Suppressor macrophage treated with lipopolysaccharide for 1 hour (primary cell): ENCODE data around the gene CFAP251.

Source experiments
- DNase-seq, 3 donors: peaks; one replicate each; pipeline ENCODE4 v3.0.0-alpha.2; 2020 to 2022

CFAP251 gene

DNA sequence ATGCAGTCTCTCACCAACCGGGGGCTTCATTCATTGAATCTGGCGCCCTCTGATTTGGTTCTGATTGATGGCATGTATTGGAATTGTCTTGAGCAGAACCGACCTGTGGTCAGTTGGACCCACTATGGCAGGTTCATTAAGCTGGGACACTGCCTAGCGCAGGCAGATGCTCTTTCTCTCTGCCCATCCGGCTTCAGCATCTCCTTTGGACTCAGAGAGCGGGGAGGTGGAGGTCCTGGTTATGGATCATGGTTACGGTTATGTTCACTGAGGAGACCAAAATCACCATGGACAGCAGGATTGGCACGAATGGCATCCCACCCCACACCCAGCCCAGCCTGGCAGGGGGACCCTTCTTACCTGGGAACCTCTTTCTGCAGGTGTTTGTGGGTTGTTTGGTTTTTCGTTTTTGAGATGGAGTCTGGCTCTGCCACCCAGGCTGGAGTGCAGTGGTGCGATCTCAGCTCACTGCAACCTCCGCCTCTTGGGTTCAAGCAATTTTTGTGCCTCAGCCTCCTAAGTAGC is 86.9 kb downstream of the CFAP251 start:
- no peak for DNase-seq

DNA sequence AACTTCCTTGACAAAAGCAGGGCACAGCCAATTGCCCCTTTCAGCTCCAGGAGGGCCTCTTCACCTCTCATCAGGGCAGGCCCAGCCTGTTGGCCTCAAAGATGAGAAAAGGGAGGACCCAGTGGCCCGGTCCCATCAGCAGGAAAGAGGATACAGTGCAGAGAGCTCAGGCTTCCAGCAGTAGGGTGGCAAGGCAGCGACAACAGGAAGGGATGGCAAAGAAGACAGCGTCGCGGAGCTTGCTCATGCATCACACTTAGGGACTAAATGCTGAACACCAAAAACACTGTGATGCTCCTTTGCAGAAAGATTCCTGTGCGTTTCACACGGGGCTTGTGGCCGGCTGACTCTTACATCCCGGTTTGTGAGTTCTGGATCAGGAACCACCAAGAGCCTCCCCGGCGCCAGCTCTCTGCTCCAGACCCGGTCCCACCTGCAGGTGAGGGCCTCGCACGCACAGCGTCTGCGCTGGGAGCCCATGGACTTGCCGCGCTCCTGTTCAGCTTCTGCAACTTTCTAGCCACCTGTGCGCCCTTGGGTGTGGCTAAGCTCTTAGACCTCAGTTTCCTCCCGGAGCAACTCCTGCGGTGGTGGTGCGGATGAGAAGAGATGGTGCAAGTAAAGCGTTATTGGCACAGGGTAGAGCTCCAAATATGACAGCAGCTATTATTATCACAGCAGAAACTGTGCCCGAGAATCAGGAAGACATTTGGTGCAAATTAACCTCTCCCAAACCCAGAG is 88.0 kb downstream of the CFAP251 start:
- DNase-seq = no peak

DNA sequence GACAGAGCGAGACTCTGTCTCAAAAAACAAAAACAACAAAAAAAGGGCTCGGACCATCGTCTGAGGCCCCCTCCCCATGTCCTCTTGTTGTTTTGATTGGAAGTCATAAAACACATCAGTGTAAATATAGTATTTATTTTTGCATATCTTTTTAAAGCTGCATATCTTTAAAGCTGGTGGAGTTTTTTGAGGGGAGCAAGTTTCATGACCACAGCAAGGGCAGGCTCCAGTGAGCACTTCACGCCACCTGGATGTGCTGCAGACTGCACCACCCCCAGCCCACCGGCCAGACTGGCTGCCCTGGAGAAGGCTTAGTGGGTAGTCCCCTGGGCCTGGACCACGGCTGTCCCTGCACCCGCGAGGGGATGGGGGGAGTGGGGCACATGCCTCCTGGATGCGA is 91.3 kb downstream of the CFAP251 start:
- DNase-seq = no peak

DNA sequence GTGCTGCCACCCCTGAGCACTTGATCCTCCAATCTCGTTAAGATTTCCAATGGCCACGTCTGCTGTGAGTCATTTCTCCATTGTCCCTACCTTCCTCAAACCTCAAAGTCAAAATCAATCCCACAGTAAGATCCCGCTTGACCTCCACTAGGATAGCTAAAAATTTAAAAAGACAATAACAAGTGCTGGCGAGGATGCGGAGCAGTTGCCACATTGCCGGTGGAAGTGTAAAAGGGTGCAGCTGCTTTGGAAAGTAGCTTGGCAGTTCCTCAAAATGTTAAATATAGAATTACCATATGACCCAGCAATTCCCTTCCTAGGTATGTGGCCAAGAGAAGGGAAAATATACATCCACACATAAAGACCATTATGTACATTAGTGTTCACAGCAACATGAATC is 93.8 kb downstream of the CFAP251 start:
- DNase-seq = no peak

DNA sequence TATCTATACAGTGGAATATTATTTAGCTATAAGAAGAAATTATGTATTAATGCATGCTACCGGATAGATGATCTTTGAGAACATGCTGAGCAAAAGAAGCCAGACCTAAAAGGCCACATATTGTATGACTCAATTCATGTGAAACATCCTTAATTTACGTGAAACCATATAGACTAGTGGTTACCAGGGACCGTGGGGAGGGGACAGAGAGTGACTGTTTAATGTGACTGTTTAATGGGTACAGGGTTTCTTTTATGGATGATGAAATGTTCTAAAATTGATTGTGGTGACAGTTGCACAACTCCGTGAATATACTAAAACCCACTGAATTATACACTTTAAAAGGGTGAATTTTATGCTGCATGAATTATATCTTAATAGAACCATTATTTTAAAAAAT is 94.7 kb downstream of the CFAP251 start:
- DNase-seq = peak in 1 of 3 donors; percentile 28

DNA sequence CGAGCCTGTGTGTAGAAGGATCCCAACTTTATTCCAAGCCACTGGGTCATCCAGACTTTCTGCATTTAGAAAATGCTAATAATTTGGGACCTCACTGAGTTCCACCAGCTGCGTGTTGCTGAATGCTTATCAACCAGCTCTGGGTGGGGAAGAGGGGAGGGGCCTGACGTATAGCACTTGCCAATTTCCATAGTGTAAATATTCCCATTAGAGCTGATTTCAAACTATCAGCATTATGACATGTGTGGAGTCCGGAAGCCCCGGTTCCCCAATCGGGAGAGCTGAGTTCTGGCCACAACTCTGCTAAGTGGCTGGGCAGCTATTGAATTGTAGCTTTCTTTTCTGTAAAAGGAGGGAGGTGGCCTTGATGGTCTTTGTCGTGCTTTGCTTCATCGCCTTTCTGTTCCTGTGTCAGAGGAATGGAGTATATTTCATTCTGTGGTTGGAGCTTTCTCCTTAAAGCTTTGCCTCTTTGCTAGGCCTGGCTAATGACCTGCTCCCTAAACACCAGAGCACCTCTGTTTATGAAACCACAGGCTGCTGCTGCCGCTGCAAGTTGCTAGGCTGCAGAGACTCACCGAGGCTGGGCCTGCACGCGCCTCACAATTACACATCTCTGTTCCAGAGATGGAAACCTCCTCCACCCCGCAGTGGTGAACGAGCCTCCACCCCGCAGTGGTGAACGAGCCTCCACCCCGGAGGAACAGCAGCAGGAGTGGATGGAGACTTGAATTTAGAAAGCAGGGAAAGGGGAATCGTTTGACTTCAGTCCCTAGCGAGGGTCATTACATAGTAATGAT is 95.6 kb downstream of the CFAP251 start:
- DNase-seq = no peak

DNA sequence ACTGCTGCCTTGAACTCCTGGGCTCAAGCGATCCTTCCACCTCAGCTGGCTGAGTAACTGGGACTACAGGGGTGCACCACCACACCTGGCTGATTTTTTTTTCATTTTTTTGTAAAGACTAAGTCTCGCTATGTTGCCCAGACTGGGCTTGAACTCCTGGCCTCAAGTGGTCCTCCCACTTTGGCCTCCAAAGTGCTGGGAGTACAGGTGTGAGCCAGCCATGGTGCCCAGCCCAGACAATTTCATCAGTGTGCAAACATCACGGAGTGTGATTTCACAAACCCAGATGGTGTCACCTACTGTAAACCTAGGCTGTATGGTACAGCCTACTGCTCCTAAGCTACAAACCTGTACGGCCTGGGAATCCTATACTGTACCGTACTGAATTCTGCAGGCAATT is 96.4 kb downstream of the CFAP251 start:
- DNase-seq = no peak

DNA sequence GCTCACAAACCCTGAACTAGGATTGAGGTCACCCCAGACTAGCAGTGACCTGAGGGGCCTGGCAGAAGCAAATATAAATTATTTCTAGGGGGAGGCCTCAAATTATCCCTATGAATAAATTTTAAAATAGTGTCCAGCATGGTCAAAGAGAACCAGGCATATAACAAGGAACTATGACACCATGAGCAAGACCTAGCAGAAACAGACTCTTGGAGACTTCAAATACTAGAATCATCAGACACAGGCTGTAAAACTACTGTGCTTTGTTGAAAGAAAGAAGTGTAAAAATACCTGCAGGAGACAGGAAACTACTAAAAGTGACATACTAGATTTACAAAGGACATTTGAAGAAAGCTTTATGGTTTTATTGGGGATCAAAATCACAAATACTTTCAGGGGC is 100.1 kb downstream of the CFAP251 start:
- no peak for DNase-seq

DNA sequence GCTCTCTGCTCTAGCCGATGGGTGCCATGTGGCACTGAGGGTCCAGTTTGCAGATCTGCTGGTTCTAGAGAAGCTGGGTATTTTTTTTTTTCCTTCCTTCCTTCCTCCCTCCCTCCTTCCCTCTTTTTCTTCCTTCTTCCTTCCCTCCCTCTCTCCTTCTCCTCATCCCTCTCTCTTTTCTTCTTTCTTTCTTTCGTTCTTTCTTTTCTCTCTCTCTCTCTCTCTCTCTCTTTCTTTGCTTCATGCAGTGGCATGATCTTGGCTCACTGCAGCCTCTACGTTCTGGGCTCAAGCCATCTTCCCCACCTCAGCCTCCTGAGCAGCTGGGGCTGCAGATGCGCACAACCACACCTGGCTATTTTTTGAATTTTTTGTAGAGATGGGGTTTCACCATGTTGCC is 100.5 kb downstream of the CFAP251 start:
- DNase-seq = no peak

DNA sequence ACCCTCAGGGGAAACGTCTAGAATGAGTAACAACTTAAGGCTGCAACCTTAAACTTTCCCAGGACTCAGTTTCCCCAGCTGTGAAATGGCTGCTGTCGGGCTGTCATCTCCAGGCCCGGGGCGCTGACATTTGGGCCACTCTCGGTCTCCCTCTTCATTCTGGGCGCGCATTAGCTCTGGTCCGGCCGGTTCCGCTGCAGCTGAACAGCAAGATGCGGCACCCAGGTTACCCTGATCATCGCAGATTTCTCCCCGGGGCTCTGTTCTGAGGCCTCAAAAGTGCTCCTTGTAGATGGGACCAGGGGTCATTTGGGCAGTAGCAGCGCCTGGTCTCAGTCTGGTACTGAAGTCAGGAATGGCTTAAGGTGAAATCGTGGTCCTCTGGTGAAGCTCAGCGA is 102.4 kb downstream of the CFAP251 start:
- DNase-seq = no peak

DNA sequence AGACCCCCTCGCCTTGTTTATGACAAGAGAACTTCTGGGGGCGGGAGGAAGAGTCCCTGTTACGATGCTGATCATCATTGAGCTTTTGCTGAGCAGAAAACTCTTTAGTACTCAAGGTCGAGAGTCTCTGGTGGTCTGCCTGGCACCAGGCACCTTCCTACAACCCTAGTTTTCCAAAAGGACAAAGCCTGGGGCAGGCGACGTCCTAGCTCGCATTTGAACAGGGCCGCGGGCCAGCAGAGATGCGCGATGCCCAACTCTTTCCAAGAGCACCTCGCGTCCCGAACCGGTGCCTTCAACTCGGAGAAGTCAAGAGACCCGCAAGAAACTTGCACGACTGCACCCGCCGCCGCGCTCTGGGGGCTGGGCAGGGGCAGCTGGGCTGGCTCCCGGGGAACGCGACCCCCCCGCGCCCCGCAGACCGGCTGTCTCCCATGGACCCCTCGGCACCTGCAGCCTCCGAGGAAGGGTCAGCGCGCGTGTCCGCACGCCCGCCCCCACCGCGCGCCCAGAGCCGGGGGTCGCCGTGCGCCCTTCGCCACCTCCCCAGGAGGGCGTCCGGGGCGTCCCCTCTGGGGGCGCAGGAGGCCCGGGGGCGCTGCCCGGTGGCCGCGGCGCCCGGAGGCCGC is 102.9 kb downstream of the CFAP251 start:
- DNase-seq = peak in 1 of 3 donors; percentile 30

DNA sequence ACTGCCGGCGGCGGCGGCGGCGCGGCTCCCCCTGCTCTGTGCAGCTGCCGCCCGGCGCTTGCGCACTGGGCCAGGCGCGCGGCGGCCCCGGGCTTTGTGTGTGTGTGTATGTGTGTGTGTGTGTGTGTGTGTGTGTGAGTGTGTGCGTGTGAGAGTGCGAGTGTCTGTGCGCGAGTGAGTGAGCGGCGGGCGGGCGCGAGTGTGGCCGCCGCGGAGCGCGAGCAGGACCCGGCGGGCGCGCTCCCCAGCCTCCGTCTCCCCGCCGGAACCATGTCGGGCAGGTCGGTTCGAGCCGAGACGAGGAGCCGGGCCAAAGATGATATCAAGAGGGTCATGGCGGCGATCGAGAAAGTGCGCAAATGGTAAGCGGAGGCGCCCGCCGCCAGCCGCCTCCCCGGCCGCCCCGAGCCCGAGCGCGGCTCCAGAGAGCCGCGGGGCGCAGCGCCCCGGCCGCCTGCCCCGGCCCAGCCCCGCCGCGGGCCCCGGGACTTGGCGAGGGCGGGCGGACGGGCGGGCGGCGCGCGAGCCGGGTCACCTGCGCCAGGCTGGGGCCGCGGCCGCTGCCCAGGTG is 103.5 kb downstream of the CFAP251 start, which contains the start of gene BCL7A:
TSS of gene BCL7A (plus strand) at position 63 of the 571 bp plus-strand sequence. CDS start at position 271, 208 bp downstream.
- DNase-seq = peak; percentile 53 to 81 (median 71)

DNA sequence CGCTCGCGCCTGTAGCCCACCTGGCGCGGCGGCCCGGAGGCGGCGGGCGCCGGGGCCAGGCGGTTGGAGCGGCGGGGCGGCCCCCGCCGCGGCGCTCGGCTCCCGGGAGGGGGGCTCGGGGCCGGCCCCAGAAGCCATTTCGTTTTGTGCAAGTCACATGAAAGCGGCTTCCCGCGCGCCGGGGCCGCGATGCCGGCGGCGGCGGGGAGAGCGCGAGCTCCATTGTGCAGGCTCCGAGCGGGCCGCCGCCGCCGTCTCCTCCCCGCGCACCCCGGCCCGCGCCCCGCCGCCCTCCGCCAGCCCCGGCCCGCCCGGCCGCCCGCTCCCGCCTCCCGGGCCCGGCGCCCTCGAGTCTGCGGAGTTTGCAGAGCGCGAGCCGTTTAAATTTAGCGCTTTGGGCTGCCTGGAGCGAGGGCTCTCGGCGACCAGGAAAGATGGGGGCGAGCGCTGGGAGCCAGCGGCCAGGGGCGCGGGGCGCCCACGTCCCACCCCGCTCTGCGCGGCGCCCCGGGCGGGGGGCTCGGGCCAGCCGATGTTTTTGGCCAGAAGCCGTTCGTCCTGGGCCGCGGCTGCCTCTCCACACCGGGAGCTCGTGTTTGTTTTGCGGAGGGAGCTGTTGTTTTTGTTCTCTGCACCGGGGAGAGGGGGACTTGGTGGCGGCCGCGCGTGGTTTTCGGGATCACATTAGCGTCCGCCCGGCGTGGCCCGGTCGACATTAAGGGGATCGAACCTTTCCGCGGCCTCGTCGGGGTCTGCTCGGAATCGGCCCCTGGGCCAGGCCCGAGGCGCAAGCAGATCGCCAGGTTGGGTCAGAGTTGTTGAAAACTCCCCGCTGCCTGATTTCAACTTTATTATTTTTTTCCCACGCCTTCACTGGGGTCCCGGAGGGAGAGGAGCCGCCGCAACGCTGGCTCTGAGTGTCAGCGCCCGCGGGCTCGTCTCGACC is 104.3 kb downstream of the CFAP251 start:
- DNase-seq = peak; percentile 25 to 71 (median 41)

DNA sequence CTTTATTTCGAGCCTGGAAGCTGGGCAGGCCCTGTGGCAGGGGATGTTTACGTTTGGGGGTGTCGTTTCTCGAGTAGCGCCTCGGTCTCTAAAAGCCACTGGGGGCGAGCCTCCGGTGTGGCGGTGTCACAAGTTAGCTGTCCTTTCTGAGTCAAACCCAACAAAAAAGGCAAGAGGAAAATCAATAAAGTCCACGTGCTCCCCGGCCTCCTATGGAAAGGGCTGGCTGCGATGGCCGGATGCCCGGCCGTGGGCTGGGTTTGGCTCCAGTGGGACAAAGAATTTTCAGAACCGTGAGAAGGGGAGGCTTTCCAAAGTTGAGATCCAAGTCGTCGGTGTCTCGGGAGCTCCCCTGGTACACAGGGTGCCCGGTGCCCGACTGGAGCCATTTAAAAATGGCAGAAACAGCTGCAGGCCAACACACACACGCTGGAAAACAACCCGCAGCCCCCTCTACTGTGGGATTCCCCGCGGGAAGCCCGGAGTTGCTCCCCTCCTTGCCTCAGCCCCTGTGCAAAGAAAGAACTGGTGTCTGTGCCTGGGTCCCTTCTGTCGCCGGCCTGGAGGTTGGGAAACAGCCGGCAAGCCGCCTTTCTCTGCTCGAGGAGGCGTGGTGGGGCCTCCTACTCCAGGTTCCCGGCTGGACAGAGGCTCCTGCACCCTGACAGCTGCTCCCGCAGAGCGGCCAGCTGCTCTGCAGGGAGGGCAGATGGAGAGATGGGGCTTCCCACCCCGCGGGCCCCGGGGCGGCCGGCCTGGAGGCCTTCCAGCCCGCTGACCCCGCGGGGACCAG is 105.1 kb downstream of the CFAP251 start:
- peak; percentile 71 to 86 (median 81) for DNase-seq

DNA sequence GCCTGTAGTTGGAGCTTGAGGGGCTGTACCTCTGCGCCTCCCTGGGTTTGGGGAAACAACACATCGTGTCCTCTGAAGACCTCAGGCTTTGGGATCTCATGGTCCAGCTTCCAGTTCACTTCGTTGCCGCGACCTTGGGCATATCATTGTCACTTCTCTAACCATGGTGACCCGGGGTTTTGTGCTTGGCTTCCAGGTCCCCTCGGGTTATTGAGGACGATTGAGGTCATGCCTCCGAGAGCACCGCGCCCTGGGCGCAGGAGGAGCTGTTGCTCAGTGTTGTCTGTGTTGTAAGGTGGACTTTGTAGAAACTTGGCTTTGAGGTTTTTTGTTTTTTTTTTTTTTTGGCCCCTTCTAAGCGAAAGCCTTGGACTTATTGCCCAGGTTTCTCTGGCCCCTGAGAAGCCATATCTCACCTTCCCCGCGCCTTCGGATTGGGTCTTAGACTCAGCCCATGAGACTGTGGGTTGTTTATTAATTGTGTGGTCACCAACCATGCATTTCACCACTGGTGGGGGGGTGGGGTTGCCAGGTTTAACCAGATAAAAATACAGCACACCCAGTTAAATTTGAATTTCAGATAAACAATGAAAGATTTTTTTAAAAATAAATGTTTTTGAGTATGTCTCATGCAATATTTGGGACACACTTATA is 105.9 kb downstream of the CFAP251 start:
- no peak for DNase-seq

DNA sequence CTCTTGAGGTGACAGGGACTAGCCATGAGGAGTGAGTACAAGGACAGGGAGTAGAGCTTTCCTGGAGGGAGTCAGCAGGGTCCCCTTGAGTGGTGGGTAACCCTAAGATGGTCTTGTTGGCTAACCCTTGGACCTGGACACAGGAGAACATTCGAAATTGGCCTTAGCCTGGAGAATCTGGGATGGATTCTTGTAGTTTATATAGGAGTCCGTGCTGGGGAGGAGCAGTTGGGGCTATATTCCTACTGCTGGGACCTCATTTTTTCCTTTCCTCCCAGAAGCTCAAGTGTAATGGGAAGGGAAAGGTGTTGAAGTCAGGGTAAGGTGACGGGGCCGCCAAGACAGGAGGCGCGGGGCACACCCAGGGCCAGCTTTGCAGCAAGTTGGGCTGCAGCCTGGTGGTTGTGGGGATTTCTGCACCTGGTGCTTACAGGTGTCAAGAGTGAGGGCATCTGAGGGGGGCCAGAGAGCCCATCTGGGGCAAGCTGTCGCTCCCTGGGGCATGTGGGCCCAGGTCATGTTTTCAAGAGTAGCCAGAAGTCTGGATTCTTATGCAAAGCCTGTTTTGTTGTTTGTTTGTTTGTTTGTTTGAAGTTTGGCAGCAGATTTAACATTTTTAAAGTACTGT is 108.4 kb downstream of the CFAP251 start:
- no peak for DNase-seq

DNA sequence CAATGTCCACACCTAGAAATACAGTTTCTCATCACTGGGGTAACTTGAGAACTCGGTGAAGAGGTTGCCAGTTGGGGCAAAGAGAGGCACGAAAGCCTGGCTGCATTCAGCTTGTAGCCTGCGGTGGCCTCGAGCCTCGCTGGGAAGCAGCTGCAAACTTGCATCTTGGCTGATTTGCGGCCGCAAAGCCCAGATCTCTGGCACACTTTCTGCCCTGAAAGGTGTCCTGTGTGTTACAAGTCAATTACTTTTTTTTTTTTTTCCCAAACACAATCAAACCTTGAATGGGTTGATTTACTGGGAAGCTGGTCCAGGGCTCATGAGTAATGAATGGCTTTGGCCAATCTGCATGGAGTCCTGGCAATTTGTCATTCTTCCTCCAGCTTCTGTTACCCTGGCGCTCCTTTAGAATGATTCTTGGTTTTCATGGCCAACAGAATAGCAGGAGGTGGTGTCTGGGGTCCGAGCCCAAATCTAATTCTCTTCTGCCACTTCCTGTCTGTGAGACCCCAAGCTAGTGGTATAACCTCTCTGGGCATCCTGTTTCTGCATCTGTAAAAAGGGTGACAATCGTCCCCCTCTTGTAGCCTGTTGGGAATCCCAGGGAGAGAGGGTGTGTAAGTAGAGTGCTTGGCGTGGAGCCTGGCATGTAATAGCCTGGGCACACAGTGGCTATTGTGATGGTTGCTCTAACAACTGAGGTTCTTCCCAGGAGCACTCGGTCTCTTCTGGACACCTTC is 109.9 kb downstream of the CFAP251 start:
- no peak for DNase-seq

DNA sequence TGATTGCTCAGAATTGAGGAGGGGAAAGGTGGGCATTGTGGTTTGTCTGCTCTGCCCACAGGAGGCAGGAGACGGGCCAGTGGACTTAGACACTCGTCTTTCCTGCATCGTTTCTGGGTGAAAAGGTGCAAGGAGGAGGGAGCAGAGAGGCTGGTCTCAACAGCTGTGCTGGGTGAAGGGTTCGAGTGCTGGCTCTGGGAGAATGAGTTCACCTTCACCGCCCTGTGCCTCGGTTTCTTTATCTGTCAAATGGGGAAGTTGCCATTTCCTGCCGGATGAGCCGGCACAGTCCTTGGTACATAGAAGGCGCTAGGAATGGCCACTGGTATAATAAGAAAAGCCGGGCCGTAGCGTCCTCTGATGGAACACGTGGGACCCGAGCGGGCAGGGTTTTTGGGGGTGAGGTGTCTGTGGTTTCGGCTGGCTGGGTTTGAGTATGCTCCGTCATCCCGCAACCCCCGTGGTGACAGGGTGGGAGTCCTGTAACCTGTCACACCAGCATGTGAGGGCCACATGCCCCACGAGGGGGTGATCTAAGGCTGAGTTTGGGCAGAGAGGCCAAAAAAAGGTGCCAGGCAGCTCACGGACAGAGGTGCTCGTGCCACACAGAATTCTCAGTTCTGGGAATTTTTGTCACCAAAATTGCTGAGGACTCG is 110.6 kb downstream of the CFAP251 start:
- no peak for DNase-seq
